Kidney capillary endothelial cell (primary cell): ENCODE data around the gene GADD45A.

ENCODE experiments used
- DNase-seq: peaks from one replicate; pipeline ENCODE4 v3.0.0-alpha.2; 2018; ENCODE audit warnings: low spot score

GADD45A gene

DNA sequence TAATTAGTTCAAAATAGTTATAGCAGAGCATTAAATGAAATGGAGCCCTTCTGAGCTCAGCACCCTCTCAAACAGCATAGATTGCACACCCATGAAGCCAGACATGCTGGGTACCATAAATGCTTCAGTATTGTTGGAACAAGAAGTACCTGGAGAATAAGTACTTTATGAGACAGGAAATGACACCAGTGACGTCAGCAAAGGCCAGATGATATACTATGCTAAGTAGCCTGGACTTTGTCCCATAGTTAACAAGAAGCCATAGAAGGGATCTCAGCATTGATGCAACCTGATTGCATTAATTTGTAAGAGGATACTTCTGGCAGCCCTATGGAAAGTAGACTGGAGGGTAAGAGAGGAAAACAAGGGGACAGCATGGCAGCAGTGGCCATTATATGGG, 16.3 kb upstream of the GADD45A start:
- no peak for DNase-seq

DNA sequence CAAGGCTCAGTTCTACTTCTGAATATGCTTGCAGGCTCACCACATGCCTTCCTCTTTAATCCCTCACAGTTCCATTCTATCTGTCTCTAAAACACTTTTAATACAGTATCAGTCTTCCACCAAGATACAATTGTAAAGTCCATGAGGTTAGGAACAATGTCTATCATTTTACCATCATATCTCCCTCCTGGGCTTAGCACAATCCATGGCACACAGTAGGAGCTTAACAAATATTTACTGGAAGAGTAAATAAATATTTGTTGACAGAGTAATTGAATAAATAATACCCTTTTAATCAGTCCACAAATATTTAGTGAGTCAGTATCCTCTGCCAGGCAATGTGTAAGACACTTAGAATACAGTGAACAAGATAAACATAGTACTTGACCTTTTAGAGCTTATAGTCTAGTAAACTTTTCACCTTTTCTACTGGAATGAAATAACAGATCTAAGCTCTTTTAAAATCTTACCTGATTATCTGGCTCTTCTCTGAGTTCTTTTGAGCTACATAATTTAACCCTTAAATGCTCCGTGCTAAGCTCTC, 12.7 kb upstream of the GADD45A start:
- DNase-seq, result no peak

DNA sequence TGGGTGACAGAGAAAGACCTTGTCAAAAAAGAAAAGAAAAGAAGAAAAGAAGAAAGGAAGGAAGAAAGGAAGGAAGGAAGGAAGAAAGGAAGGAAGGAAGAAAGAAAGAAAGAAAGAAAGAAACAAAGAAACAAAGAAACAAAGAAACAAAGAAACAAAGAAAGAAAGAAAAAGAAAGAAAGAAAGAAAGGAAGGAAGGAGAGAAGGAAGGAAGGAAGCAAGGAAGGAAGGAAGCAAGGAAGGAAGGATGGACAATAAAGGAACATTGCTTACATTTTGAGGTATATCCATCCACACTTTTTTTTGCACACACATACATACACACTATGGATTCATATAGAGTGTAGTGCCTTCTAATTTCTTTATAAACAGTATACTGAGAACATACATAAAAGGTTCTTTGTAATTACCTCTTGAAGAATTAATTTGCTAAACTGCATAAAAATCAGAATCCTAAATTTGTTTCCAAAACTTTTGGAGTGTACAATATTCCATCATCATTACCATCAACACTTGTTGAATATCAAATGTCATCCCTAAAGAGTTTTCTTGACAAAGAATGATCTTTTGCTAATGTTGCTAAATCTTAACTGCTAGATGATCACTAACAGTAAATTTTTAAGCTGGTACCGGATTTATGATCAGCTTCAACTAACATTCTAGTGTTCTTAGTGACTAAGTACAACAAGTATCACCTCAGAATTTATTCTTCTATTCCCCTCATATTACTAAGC, 11.4 kb upstream of the GADD45A start:
- no peak for DNase-seq

DNA sequence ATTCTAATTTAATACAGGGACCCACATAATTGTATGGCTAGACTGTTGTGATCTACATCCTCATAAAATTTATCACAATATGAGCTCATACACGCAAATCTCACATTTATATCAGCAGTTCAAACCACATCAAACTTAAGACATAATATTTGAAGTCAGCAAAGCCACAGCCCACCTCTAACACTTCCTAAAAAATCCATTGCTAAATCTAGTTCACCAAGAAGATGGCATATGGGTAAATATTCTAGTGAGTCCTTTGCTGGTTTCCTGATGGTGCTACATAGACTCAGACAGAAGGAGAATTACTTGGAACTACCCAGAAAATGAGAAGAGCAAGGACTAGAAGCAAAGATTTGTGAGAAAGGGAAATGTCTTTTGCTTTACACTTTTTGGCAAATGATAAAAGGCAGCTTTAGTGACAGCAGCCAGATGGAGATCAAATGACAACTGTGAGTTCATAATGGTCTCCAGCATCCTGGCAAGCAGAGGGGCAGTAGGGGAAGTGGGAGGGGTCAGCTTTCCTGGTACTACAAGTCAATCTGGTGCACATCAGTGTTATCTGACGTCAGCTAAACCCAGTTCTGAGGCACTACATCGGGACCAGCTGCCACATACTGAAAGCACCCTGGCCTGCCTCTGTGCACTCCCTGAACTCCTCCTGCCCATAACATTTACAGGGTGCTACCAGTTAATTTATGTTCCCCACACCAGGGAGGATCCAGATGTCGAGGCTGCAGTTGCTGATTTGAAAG, 10.6 kb upstream of the GADD45A start:
- DNase-seq, result no peak

DNA sequence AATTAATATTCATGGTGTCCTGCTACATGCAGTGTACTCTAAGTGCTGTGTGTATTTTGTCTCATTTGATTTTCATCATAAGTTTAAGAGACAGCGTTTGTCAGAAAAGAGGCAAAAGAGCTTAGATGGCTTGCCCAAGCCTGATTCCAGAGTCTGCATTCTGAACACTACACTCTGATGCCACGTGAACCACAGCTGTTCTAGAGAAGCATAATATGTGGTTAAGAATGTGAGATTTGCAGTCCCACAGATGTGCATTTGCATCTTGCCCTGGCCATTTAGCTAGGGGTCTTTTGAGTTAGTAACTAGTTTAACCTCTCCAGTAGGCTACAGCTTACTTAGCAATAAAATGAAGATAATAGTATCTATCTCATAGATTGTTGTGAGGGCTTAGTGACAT, 9.2 kb upstream of the GADD45A start:
- no peak for DNase-seq

DNA sequence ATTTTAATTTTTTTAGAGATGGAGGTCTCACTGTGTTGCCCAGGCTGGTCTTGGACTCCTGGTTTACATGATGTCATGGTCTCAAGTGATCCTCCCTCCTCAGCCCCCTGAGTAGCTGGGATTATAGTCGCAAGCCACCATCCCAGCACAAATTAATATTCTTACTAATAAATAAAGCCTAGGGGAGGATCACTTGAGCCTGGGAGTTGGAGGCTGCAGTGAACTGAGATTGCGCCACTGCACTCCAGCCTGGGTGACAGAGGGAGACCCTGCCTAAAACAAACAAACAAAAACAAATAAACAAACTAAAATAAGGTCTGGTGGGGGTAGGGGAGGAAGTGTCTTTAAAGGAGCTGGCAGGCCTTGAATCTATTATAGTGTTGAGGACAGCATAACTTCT, 8.7 kb upstream of the GADD45A start:
- DNase-seq, result no peak

DNA sequence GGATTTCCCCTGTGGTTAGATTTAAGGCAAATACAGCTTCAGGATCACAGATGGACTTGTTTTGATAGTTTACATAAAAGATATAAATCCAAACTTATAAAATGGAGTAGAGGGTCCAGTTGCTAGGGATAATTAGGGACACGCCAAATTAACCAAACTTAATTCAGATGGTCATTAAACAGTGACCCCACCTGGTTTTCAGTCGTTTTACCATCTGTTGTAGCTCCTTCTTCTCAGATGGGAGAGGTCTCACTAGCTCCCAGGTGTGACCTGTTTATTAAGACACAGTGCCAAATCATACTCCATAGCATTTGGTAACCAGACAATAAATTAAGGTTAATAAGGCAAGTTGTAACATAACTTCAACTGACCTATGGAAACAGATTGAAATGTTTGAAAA, 8.1 kb upstream of the GADD45A start:
- no peak for DNase-seq

DNA sequence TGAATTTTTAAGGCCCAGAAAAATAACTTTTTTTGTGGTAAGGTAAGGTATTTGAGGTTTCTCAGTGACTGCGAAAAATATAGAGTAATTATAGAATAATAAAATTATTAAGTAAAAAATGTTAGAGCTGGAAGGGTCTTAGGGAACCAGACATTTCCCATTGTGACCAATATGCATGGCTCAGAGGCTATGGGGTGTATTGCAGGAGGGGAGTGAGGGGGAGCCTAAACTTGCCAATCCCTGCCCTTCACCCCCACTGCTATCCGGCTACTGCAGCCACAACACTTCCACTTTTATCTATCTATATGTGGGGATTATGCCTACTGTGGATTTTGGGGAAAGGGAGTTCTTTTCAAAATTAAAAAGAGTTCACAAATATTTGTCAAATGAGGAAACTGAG, 7.6 kb upstream of the GADD45A start:
- no peak for DNase-seq

DNA sequence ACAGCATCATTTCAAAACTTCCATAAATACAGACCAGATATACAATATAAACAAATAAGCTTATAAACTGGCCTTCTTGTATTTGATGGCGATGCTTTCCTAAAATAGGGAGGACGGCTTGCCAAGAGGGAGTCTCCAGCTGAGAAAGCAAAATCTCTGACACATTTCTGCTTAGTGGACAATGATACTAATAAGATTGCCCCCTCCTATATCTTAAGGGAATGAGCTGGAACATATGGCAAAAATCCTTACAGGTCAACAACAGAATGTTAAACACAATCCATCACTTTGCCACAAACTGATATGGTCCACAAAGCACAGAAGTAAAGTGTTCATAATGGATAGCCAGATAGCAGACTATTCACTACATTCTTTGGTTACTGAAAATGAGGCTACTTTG, 7.1 kb upstream of the GADD45A start:
- no peak for DNase-seq

DNA sequence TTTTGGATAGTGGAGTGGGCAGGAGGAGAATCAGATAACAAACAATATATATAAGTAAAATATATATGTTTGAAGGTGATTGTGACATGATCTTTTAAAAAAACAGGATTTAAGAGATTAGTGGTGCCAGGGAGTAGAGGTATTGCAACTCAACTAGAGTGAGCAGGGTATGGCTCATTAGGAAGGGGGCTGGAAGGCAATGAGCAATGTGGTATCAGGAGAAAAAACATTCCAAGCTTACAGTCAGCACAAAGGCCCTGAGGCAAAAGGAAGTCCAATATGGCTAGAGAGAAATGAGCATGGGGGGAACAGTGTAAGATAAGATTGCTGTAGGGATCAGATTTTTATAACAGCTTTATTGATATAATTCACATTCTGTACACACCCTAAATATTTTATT, 5.3 kb upstream of the GADD45A start:
- no peak for DNase-seq

DNA sequence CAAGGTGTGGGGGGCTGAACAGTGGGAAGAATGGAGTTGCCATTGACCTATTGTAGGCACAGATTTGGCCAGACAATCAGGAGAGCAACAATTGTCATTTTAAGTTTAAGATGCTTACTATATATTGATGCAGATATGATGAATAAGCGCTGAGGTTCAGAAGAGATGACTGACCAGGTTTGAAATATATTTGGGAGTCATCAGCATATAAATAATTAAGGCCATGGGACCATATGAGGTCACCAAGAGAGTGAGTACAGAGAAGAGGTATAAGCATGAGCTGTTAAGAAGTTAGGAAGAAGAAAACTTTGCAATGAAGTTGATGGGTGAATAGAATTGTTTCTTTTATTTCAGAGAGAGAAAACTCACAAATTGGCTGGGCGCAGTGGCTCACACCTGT, 4.5 kb upstream of the GADD45A start:
- no peak for DNase-seq

DNA sequence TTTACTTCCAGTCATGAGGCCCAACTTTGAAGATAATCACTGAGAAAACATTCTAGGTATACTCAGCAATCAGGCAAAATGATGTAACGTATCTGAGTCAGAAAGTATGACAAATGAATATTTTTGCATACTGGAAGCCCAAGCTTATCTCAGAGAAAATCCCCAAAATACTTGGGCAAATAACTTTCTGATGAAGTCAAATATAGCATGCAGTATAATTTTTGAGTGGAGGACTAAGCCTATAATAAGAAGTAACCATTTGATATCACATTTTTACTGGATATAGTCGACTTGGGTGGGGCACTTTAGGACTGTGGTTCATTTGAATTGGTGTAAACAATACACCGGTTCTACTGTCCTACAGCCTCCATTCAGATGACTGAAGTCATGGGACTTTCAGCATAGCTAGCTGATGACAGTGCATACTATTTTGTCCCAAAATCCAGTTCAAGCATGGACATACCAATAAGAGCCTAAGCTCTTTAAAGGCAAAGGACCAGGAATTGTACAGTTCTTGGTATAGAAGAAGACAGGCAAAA, 2.3 kb upstream of the GADD45A start:
- no peak for DNase-seq

DNA sequence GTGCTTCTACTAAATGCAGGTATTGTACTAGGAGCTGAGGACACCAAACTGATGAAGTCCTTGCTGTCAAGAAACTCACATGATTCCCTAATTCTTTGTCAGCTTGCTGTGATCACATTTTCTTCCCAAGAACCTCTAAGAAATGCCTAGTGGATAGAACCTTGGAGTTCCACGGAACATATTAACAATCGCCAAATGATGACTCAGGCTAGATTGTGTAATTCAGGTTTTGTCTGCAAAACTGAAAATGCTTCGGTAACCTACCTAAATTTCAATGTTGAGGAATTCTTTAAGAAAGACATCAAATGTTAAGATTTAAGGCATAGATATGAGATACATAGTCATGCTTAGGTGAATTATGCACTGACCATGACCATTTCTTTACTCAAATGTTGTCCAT, 1.7 kb upstream of the GADD45A start:
- no peak for DNase-seq

DNA sequence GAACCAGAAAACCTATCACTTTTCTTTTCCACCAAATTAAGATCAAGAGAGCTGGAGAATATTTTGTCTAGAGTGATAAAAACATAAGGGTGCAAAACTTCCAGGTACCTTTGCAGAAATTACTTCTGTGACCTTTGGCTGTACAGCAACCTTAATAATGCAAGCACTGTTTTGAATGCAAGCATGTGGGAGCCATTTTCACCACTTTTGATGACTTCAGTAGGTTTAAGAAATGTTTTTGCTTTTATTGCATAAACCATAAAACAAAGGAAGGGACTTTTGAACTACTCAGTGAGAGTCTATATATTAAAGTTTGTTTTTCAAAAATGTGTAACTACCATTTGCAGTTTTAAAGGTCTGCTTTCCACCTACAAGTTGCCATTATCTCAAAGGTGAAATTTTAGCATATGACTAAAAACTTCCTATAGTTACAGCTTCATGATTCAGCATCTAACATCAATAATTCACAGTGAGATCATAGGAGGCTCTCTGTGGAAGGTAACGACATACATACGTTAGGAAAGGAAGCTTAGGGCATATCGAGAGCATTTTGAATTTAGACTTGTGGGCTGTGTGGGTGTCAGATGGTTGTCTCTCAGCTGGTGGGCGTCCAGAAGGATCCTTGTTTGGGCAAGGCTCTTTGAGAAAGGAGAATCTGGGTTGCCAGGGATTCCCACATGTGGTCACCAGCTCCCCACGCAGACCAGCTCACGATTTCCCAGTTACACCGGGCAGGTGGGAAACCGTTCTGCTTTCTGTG, 1.1 kb upstream of the GADD45A start:
- DNase-seq, result no peak

DNA sequence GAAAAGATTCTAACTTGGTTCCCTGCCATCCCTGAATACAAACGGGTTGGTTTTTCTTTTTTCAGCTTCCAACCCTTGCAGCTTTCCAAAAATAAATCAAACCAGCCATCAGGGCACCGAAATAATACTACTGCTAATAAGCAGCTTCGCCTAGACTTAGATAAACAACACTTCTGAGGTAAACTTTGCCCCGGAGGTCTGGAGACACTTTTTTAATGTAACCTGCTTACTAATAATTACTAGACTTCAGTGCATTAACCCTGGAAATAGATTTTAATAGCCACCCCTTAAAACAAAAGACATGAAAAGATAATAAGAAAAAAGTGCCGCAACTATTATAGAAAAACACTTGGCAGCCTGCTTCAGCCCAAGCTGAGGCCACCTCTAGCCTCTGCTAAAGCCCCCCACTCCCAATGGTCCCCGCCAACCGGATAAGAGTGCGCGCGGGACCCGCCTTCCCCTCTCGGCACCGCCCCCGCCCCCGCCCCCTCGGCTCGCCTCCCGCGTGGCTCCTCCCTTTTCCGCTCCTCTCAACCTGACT, 405 bp upstream of the GADD45A start:
- no peak for DNase-seq

DNA sequence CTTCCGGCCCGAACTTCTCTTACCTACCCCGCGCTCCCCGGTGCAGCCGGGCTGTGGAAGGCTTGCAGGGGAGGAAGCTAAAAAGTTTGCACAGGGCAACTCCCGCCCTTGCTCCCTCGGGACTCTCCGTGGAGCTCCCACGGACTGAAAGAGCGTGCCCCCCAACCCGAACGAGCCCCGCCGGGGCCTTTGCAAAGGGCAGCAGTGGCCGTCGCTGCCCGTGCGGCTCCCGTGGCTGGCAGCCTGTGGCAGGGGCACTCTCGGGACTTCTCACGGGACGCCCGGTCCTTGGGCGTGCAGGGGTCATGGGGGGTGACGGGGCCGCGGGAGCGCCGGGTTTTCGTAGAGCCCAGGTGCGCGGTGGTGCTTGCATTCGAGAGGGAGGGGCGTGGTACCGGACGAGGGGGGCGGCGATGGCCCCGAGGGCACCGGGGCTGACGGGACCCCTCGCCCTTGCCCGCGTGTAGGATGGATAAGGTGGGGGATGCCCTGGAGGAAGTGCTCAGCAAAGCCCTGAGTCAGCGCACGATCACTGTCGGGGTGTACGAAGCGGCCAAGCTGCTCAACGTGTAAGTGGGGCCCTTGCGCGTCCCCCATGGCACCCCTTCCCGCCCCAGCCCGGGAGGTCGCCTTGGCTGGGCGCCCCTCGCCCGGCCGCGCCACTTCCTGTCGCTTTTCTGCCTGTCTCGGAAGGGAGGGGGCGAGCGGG, 711 bp downstream of the GADD45A start:
- DNase-seq, result no peak

DNA sequence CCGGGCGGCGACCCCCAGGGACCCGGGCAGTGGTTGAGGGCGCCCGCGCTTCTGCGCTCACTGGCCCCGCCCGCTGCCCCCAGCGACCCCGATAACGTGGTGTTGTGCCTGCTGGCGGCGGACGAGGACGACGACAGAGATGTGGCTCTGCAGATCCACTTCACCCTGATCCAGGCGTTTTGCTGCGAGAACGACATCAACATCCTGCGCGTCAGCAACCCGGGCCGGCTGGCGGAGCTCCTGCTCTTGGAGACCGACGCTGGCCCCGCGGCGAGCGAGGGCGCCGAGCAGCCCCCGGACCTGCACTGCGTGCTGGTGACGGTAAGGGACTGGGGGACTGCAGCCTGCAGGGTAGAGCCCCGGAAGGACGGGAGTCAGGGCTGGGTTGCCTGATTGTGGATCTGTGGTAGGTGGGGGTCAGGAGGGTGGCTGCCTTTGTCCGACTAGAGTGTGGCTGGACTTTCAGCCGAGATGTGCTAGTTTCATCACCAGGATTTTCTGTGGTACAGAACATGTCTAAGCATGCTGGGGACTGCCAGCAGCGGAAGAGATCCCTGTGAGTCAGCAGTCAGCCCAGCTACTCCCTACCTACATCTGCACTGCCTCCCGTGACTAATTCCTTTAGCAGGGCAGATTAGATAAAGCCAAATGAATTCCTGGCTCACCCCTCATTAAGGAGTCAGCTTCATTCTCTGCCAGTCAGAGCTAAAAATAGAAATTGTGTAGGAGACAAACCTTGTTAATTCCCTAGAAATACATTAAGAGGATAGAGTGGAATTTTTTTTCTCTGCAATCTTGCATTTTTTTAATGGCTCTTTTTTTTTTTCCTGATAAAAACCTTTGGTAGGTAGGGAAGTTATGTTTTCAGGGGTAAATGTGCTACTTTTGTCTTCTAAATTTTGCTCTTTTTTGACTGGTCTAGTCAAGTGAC, 1.5 kb downstream of the GADD45A start:
- DNase-seq, result peak; percentile 98

DNA sequence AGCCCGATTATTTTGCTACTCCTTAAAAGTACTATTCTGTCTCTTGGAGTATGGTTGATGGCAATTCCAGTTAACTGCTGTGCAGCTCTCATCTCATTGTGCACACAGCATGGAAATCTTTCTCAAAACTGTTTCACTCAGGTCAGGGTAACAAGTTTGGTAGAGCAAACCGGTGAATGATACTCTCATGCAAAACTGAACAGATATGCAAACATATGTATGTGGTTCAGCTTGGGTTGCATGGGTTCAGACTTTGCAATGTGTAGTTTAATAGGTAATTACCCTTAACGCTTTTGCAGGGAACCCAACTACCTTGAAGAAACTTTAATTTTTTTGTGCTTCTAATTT, 2.2 kb downstream of the GADD45A start:
- DNase-seq, result no peak

DNA sequence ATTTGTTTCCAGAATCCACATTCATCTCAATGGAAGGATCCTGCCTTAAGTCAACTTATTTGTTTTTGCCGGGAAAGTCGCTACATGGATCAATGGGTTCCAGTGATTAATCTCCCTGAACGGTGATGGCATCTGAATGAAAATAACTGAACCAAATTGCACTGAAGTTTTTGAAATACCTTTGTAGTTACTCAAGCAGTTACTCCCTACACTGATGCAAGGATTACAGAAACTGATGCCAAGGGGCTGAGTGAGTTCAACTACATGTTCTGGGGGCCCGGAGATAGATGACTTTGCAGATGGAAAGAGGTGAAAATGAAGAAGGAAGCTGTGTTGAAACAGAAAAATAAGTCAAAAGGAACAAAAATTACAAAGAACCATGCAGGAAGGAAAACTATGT, 2.6 kb downstream of the GADD45A start:
- no peak for DNase-seq

DNA sequence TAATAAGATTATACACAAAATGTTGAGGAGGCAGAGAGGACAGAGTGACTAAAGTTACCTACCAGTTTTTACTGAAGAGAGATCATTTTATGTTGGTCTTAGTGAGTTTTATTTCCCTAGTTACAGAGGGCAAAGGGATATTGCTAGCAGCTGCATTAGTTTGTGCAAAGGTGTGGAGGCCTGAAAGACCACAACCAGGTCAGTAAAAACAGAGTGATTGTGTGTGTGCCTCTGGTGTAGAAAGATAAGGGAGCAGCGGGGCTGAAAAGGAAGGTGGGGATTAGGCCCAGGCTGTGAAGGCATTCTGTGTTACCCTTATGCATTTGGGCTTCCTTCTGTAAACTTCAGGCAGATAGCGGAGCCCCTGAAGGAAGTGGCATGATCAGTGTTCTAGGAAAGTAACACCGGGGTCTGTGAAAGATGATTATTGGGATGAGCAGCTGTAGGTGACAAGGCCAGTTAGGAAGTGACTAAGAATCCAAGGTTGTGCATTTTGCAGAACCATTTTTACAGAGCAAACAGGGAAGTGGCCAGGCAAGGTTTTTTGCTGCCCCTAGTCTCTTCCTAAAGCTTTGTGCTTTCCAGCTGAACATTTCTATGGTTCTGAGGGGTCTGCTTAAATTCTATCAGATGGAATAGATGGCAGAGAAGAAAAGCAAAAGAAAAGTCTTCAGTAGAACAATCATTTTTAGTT, 3.7 kb downstream of the GADD45A start:
- no peak for DNase-seq
